ENCODE data around the gene PTGER3. TPM values are rescaled to one million over a fixed set of nuclear protein-coding genes. Genes with fewer than 3 reads are reported as not detected.

Gene PTGER3
- total and polyA plus RNA-seq, 2 experiments from 2014 or later = 0.45 to 1.6 TPM

DNA sequence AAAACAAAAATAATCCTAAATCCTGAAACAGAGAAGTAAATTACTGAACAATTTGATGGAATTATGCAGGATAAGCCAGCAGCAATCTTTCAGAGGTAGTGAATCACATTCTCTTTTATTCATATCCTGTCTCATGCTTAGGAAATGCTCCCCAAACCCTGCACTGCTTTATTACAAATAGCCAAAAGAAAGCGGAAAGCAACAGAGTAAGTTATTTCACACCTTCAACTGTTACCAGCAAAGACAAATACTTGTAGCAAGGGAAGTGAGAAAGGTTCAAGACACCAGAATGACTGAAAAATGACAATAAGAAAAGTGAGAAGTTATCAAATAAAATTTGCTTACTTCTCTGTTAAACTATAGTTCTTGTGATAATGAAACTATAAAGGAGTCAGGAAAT lies 27.1 kb upstream of the PTGER3 start (continued):
- TF ChIP-seq, protein P1, sequence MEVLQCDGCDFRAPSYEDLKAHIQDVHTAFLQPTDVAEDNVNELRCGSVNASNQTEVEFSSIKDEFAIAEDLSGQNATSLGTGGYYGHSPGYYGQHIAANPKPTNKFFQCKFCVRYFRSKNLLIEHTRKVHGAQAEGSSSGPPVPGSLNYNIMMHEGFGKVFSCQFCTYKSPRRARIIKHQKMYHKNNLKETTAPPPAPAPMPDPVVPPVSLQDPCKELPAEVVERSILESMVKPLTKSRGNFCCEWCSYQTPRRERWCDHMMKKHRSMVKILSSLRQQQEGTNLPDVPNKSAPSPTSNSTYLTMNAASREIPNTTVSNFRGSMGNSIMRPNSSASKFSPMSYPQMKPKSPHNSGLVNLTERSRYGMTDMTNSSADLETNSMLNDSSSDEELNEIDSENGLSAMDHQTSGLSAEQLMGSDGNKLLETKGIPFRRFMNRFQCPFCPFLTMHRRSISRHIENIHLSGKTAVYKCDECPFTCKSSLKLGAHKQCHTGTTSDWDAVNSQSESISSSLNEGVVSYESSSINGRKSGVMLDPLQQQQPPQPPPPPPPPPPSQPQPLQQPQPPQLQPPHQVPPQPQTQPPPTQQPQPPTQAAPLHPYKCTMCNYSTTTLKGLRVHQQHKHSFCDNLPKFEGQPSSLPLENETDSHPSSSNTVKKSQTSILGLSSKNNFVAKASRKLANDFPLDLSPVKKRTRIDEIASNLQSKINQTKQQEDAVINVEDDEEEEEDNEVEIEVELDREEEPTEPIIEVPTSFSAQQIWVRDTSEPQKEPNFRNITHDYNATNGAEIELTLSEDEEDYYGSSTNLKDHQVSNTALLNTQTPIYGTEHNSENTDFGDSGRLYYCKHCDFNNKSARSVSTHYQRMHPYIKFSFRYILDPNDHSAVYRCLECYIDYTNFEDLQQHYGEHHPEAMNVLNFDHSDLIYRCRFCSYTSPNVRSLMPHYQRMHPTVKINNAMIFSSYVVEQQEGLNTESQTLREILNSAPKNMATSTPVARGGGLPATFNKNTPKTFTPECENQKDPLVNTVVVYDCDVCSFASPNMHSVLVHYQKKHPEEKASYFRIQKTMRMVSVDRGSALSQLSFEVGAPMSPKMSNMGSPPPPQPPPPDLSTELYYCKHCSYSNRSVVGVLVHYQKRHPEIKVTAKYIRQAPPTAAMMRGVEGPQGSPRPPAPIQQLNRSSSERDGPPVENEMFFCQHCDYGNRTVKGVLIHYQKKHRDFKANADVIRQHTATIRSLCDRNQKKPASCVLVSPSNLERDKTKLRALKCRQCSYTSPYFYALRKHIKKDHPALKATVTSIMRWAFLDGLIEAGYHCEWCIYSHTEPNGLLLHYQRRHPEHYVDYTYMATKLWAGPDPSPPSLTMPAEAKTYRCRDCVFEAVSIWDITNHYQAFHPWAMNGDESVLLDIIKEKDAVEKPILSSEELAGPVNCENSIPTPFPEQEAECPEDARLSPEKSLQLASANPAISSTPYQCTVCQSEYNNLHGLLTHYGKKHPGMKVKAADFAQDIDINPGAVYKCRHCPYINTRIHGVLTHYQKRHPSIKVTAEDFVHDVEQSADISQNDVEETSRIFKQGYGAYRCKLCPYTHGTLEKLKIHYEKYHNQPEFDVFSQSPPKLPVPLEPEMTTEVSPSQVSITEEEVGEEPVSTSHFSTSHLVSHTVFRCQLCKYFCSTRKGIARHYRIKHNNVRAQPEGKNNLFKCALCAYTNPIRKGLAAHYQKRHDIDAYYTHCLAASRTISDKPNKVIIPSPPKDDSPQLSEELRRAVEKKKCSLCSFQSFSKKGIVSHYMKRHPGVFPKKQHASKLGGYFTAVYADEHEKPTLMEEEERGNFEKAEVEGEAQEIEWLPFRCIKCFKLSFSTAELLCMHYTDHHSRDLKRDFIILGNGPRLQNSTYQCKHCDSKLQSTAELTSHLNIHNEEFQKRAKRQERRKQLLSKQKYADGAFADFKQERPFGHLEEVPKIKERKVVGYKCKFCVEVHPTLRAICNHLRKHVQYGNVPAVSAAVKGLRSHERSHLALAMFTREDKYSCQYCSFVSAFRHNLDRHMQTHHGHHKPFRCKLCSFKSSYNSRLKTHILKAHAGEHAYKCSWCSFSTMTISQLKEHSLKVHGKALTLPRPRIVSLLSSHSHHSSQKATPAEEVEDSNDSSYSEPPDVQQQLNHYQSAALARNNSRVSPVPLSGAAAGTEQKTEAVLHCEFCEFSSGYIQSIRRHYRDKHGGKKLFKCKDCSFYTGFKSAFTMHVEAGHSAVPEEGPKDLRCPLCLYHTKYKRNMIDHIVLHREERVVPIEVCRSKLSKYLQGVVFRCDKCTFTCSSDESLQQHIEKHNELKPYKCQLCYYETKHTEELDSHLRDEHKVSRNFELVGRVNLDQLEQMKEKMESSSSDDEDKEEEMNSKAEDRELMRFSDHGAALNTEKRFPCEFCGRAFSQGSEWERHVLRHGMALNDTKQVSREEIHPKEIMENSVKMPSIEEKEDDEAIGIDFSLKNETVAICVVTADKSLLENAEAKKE (CRISPR knock-in tag; IDR thresholded peaks at IDR 0.05) = no peak
- TF ChIP-seq NANOG (IDR thresholded peaks at IDR 0.05; ENCODE audit: borderline replicate concordance) = no peak
- TF ChIP-seq ZNF331 (CRISPR knock-in tag; IDR thresholded peaks at IDR 0.05; ENCODE audit: low read depth) = no peak
- TF ChIP-seq JUNB (IDR thresholded peaks at IDR 0.05; ENCODE audit: unreplicated experiment) = no peak
- no peak for TF ChIP-seq ZNF114 (CRISPR knock-in tag; IDR thresholded peaks at IDR 0.05)
- no peak for TF ChIP-seq CREB1 (CRISPR knock-in tag; IDR thresholded peaks at IDR 0.05; ENCODE audit: low read depth)
- TF ChIP-seq EZH2phosphoT487 (IDR thresholded peaks at IDR 0.05; ENCODE audit: unreplicated experiment) = no peak
- TF ChIP-seq STAT1 (IDR thresholded peaks at IDR 0.05; ENCODE audit: unreplicated experiment) = no peak

DNA sequence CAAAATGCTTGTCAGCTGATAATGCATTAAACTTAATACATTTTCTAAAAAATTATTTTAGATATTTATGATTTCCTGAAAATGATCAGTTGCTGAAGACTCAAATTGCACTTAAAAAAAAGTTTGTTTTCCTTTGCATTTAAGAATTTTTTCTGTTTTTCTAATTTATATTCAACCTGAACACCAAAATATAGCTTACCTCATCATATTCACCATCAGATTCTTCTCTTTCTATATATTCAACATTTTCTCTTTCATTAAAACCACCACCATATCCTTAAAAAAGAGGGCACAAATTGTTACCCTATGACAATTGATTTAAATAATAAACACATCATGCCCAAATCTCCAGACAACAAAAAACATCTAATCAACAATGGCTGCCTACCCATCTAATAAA lies 24.7 kb upstream of the PTGER3 start:
- H3K36me3 Mint-ChIP-seq (ENCODE audit: low read depth) = peaks cover 79% of the 10 kb centered on the region
- Histone ChIP-seq H3K4me1 (ENCODE audit: insufficient read depth) (no peaks in the 10 kb centered on the region), H4K20me1 (replicated peaks; ENCODE audit: insufficient read depth) (peaks cover 7% of the 10 kb centered on the region; the same call in 1 of the 2 replicates), H3K27ac (ENCODE audit: low read depth) (no peak overlapping the region), H2AFZ (no peak overlapping the region), H3K27me3 (ENCODE audit: insufficient read depth) (no peaks in the 10 kb centered on the region), H3K9me2 (ENCODE audit: insufficient read depth) (no peaks in the 10 kb centered on the region), H3K4me3 (no peak overlapping the region), H3F3A (replicated peaks; ENCODE audit: low read depth) (no peaks in the 10 kb centered on the region), H3K4me2 (no peak overlapping the region), H3K79me2 (replicated peaks; ENCODE audit: insufficient read depth) (peaks cover 46% of the 10 kb centered on the region), H3K36me3 (ENCODE audit: insufficient read depth) (peaks cover 89% of the 10 kb centered on the region)
- no peaks in the 10 kb centered on the region for H3K4me1 Mint-ChIP-seq
- TF ChIP-seq, protein P2, sequence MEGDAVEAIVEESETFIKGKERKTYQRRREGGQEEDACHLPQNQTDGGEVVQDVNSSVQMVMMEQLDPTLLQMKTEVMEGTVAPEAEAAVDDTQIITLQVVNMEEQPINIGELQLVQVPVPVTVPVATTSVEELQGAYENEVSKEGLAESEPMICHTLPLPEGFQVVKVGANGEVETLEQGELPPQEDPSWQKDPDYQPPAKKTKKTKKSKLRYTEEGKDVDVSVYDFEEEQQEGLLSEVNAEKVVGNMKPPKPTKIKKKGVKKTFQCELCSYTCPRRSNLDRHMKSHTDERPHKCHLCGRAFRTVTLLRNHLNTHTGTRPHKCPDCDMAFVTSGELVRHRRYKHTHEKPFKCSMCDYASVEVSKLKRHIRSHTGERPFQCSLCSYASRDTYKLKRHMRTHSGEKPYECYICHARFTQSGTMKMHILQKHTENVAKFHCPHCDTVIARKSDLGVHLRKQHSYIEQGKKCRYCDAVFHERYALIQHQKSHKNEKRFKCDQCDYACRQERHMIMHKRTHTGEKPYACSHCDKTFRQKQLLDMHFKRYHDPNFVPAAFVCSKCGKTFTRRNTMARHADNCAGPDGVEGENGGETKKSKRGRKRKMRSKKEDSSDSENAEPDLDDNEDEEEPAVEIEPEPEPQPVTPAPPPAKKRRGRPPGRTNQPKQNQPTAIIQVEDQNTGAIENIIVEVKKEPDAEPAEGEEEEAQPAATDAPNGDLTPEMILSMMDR (conservative IDR thresholded peaks at IDR 0.05; ENCODE audit: low read depth in 2 of 2) = no peak
- TF ChIP-seq ZNF331 (CRISPR knock-in tag; IDR thresholded peaks at IDR 0.05; ENCODE audit: low read depth) (no peak), NANOG (IDR thresholded peaks at IDR 0.05; ENCODE audit: borderline replicate concordance) (no peak), STAT1 (IDR thresholded peaks at IDR 0.05; ENCODE audit: unreplicated experiment) (no peak), CREB1 (CRISPR knock-in tag; IDR thresholded peaks at IDR 0.05; ENCODE audit: low read depth) (no peak), REST (IDR thresholded peaks at IDR 0.05; ENCODE audit: unreplicated experiment) (no peak), JUNB (IDR thresholded peaks at IDR 0.05; ENCODE audit: unreplicated experiment) (no peak)
- DNase-seq (ENCODE audit: low spot score) = no peak
- ATAC-seq = no peak
- H3K27ac Mint-ChIP-seq = peak overlapping the region; percentile 44; the same call in 1 of the 2 replicates
- H3K4me3 Mint-ChIP-seq = no peak overlapping the region
- no peaks in the 10 kb centered on the region for H3K9me3 Mint-ChIP-seq
- no peaks in the 10 kb centered on the region for H3K27me3 Mint-ChIP-seq (ENCODE audit: insufficient read depth, low read depth, poor library complexity)

Data from GM23338 (cell line).